GM19025 (cell line): Measurements from ENCODE around the gene ETV5.

Experiments used
- ATAC-seq: cut with Tn5 transposase; IDR thresholded peaks from one replicate; pipeline ENCODE4 v1.9.1; 2021; ENCODE audit warnings: mild to moderate bottlenecking, low read depth, moderate library complexity; ENCODE audit not compliant: unreplicated experiment

Gene ETV5

DNA sequence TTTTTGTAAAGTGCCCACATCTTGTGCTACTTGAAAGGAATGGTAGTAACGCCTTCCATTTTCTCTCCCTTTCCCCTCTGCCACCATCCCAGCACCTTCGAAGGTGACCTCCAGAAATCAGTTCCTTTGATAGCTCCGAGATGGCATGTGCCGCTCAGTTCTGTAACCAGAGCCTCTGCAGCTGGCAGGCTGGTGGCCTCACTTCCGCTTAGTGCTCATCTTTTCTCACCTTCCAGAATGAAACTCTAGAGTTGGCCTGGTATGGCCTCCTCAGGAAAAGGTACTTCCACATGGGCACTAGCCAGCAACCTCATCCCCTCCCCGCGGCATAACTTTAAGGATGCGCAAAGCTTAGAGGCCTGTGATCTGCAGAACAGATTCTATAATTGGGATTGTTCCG, 38.8 kb downstream of the ETV5 start:
- no peak for ATAC-seq

DNA sequence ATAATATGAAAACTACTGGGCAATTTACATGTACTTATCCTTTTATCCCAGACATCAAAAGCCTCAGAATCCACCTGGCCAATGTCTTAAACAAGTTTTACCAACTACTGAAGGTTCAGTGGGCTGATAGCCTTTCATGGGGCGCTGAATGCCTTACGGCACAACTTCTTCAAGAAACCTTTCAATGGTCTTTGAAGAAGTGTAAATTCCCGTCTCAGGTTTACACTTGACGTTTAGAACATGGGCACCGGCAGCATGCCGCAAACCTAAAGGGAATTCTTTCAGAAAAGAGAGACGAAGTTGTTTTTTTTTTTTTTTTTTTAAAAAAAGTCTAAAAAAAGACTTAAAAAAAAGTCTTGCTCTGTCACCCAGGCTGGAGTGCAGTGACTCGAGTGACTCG, 39.7 kb downstream of the ETV5 start:
- ATAC-seq, result no peak

GRCh38 chr3:186068243-186068552, 40.7 kb downstream of the ETV5 start:
- no peak for ATAC-seq

GRCh38 chr3:186067360-186068242, 41.3 kb downstream of the ETV5 start:
- peak; percentile 60 for ATAC-seq

DNA sequence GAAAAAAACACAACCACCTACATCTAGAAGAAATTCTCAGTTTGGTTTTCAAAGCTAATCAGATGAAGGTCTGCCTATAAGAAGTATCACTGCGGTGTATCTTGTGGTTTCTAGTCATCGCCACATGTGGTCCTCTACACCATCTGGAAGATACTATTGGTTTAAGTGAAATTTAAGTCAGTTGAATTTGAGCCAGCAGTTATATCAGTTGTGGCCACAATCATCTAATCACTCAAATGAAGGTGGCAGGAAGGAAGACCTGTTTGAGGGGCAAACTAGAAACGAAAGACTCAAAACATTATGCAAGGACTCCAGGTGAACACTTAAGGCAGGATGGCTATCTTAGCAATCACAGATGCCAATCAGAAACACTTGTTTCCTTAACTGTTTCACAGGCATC, 48.7 kb downstream of the ETV5 start:
- peak; percentile 64 for ATAC-seq

DNA sequence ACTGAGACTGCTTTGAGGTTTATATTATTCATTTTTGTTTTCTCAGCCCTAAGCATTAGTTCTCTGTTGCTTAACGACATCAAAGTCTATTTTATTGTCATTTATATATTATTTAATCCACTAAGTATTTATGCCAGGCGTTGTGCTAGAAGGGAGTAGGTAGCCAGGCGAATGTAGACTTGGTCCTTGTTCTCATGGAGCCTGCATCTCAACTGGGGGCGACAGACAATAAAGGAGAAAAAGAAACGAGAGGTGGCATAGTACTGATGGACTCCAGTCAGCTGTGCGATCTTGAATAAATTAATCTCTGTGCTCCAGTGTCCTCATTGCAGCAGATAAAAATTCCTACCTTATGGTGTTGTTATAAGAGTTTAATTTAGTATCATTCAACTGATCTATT, 49.7 kb downstream of the ETV5 start:
- ATAC-seq, result no peak

DNA sequence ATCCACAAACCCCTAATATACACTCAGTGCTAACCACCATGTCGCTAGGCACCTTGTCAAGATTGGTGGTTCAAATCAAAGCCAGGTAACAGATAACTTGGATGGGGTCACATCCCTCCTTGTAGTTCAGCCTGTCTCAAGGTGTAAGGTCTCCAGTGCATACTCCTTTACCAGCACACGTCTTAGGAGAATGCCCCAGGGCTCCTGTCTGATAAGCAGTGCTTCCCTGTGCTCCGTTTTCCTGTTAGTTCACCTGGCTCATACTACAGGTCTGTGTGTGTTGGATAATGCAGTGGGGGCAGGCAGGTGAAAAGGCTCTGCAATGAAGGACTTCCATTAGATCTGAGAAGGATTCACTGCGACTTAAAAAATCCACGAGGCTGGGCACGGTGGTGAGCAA, 50.7 kb downstream of the ETV5 start:
- no peak for ATAC-seq

- ATAC-seq, result no peak
These were observed 51.3 kb downstream of the ETV5 start for GRCh38 chr3:186057594-186057993.

DNA sequence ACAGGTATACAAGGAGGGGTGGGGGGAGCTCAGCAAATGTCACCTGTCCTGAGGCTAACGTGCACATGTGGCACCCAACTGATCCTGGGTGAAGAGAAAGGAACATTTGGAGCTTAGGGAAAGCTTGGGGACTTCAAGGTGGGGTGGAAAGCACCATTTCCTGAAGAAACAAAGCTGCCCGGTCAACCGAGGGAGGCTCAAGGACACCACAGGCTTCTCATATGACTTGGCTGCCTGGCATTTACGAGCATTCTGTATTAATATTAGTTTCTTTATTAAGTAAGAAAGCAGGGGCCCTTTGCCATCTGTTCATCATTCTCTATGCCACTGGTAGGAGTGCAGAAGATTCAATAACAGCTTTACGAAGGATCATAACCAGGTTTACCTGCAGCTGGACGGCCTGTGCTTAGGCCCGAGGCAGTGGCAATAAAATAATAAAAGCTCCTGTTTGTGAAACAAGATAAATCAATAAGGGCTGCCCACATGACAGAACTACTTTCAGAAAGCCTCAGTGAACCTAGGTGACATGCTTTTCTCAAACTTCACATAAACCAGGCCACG, 54.0 kb downstream of the ETV5 start:
- no peak for ATAC-seq

DNA sequence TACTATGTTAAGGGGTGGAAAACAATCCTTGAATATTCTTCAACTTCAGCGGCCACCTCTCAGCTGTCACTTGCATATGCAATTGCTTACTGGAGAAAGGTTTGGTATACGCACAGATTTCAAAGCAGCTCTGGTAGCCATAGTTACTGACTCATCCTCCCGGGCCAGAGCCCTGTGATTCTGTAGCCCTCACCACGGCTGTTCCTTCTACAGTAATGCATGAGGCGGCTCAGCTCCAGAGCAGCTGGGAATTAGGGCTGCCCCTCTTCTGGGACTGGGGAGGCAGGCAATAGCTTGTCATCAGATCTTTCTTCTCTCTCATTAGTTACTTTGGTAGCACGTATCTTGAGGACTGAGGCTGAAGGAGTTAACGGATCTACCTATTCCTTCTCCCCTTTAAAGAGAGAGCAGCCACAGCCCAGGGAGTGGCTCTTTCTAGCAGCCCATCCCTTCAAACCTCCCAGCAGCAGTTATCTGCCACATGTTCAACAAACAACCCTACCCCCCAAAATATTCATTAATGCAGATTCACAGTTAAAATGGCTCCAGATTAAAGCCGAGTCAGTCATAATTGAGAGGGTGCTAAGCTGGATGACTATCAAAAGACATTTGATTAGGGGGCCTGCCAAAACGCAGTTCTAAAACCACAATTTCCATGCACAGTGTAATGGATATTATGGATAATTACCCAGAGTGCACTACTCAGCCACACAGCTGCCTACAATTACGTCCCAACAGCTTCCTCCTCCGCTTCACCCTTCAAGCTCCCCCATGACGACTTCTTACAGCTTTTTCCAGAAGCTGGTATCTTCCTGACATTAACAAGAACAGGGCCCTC, 54.7 kb downstream of the ETV5 start:
- ATAC-seq, result no peak

GRCh38 chr3:186052096-186052840, 56.6 kb downstream of the ETV5 start:
- no peak for ATAC-seq

DNA sequence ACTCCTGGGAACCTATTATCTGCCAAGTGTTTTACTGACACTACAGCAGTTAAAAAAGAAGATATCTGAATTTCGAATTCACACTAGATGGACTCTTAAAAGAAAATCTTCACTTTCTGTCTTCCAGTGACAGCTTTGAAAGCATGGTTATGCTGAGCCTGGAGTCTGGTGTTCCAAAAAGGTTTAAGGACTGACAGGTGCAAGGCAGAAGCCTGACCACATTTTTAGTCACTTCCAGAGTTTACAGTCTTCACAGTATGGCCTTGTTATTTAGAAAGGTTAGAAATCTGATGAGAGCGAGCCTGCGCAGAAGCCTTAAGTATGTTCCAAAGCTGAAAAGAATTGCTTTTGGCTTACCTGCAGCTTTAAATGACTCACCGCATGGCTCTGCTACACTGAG, 59.9 kb downstream of the ETV5 start:
- ATAC-seq, result no peak

DNA sequence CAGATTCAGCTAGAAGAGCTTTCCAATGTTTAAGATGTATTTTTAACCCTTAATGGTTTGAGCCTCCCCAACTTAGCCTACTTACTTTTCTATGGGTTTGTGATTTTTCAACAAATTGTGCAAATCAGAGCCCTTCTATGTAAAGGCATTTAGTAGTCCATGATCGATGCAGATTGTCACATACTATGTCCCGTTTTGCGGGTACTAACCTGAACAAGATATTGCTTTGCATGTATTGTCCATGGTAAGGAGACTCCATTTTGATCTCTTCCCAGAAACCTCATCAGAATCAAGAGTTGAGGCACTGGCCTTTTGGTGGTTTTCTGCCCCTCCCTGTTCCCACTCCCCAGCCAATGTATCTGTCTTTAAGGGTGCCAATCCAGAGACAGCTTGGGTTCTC, 60.8 kb downstream of the ETV5 start:
- ATAC-seq, result no peak

DNA sequence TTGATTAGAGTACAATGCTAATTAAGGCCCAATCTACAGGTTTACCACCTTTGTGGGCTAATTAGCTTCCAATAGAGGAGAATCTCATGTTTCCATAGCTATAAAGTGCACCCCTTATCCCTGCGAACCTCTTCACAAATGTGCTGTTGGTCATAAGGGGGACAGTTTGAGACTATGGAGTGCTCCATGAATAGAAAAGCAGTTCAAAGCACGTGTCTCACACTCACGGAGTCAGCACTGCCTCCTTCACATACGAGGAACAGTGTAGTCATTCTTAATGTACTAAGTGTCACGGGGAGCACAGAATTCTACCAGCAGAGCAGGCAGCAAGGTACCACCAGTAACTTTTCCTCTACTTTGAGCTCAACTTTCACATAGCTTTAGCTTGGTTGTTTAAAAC, 62.1 kb downstream of the ETV5 start:
- ATAC-seq, result no peak

GRCh38 chr3:186044968-186045367, 63.9 kb downstream of the ETV5 start:
- ATAC-seq, result no peak

DNA sequence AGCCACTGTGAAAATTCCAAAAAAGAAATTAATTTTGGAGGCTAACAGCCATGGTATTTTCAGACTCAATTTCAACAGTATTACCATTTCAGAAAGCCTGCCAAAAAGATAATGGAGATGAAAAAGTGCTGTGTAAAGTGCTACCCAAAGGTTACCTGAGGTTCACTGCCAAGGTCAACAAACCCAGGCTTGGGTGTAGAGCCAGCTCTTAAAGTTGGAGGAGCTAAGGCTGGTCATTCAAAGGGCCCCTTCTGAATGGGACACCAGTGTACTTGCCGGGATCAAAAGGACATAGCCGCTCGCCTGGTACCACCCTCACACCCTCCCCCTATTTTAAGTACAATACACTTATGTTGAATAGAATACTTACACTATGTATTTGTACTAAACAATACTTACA, 64.5 kb downstream of the ETV5 start:
- ATAC-seq, result no peak

DNA sequence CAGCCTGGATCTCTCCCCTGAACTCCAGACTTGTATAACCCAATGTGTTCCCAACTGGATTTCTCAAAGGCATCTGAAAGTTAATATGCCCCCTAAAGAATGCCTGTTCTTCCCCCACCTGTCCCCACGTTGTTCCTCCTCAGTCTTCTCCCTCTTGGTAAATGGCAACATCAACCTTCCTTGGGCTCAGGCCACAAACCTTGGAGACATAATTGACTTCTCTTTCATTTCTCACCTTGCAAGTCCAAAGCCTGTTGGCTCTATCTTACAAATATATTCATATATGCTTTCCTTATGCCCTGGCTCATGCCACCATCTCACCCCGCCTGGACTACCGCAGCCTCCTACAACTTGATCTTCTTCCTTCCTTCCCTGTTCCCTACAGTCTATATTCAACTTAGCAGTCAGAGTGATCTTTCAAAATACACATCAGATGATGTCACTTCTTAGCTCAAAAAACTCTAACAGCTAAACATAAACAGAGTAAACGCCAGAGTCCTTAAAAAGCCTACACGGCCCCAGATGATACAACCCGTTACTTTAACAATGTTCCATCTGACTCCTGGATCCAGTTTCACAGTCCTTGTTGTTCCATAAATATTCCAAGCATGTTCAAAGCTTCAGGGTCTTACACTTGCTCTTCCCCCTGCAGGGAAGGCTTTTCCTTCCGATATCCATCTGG, 66.2 kb downstream of the ETV5 start:
- no peak for ATAC-seq

GRCh38 chr3:186042036-186042435, 66.9 kb downstream of the ETV5 start:
- no peak for ATAC-seq

DNA sequence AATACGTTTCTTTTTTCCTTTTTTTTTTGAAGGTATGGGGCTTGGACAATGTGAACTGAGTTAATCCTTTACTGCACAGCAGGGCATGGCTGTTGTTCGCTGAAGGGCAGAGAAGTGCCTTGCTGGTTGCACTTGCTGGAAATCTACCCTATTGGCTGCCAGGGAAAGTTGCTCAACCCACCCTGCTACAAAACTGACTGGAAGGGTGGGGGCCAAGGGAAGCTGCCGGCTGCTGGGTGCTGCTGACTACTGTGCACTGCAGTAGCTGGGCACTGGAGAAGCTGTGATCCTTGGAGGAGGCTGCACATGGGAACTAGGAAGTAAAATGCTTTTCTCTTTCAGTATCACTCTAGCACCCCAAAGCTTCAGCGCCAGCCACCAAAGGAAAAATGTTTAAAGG, 70.5 kb downstream of the ETV5 start:
- no peak for ATAC-seq

DNA sequence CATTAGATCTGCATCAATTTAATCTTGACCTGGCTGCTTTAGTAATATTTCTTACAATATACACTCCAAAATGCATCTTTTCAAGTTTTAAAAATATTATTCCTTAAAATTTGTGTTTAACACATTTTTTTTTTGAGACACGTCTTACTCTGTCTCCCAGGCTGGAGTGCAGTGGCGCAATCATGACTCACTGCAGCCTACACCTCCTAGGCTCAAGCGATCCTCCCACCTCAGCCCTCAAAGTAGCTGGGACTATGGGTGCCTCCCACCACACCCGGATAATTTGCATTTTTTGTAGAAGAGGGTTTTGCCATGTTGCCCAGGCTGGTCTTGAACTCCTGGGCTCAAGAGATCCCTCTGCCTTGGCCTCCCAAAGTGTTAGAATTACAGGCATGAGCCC, 73.6 kb downstream of the ETV5 start:
- no peak for ATAC-seq
